ENCODE data around the gene ZMYND10.

ZMYND10 gene

GRCh38 chr3:50378024-50378423, 32.5 kb upstream of the ZMYND10 start:
- TF ChIP-seq CREB5 (CRISPR knock-in tag; IDR thresholded peaks at IDR 0.05; ENCODE audit: low read depth), result no peak
- TF ChIP-seq ESRRG (CRISPR knock-in tag; IDR thresholded peaks at IDR 0.05), result no peak
- TF ChIP-seq GLIS3 (CRISPR knock-in tag; IDR thresholded peaks at IDR 0.05), result no peak
- no peak for TF ChIP-seq ZFP3 (CRISPR knock-in tag; IDR thresholded peaks at IDR 0.05)
- TF ChIP-seq ZC3H10 (CRISPR knock-in tag; IDR thresholded peaks at IDR 0.05), result no peak
- no peak for TF ChIP-seq RARB (CRISPR knock-in tag; IDR thresholded peaks at IDR 0.05)
- TF ChIP-seq BACH2 (CRISPR knock-in tag; IDR thresholded peaks at IDR 0.05; ENCODE audit: borderline replicate concordance), result no peak
- no peak for TF ChIP-seq TSHZ2 (CRISPR knock-in tag; IDR thresholded peaks at IDR 0.05)
- TF ChIP-seq ARNTL (CRISPR knock-in tag; IDR thresholded peaks at IDR 0.05; ENCODE audit: borderline replicate concordance, low read depth), result no peak
- TF ChIP-seq CSRNP3 (CRISPR knock-in tag; IDR thresholded peaks at IDR 0.05), result no peak
- TF ChIP-seq SNAI2 (CRISPR knock-in tag; IDR thresholded peaks at IDR 0.05), result no peak
- no peak for ATAC-seq

GRCh38 chr3:50375258-50375931, 29.9 kb upstream of the ZMYND10 start:
- no peak for TF ChIP-seq PATZ1 (CRISPR knock-in tag; IDR thresholded peaks at IDR 0.05; ENCODE audit: borderline replicate concordance)
- no peak for TF ChIP-seq PPARA (CRISPR knock-in tag; IDR thresholded peaks at IDR 0.05; ENCODE audit: borderline replicate concordance)
- TF ChIP-seq ISL1 (CRISPR knock-in tag; IDR thresholded peaks at IDR 0.05), result no peak
- no peak for TF ChIP-seq POU6F1 (CRISPR knock-in tag; IDR thresholded peaks at IDR 0.05; ENCODE audit: borderline replicate concordance, low read depth)
- no peak for TF ChIP-seq TCF4 (CRISPR knock-in tag; IDR thresholded peaks at IDR 0.05; ENCODE audit: borderline replicate concordance)
- no peak for TF ChIP-seq CSRNP3 (CRISPR knock-in tag; IDR thresholded peaks at IDR 0.05)
- TF ChIP-seq BACH2 (CRISPR knock-in tag; IDR thresholded peaks at IDR 0.05; ENCODE audit: borderline replicate concordance), result no peak
- TF ChIP-seq SNAI2 (CRISPR knock-in tag; IDR thresholded peaks at IDR 0.05), result no peak
- TF ChIP-seq OSR1 (CRISPR knock-in tag; IDR thresholded peaks at IDR 0.05), result no peak
- no peak for TF ChIP-seq ZFP30 (CRISPR knock-in tag; IDR thresholded peaks at IDR 0.05)
- TF ChIP-seq ZNF70 (CRISPR knock-in tag; IDR thresholded peaks at IDR 0.05), result no peak
- peak; percentile 9 for ATAC-seq
